Keratinocyte (primary cell): ENCODE data around the gene SPATA6. TPM values are rescaled to one million over a fixed set of nuclear protein-coding genes. Genes with fewer than 3 reads are reported as not detected.

ENCODE experiments used
- DNase-seq: peaks from one replicate; pipeline ENCODE4 v3.0.0-alpha.2; 2011; ENCODE audit warnings: low read depth, missing footprints, low spot score
- FAIRE-seq: peaks from 2 replicates; lab custom pipeline; 2011; peaks lifted over from hg19 to GRCh38; lab: Jason Lieb, UNC
- H2AFZ ChIP-seq: 2 replicates; pipeline ENCODE4 v1.6.0; 2012; ENCODE audit warnings: low read length, control low read depth, inconsistent platforms; ENCODE audit not compliant: control insufficient read depth
- H3K27ac ChIP-seq: 2 replicates; pipeline ENCODE4 v1.5.1; 2011; ENCODE audit warnings: low read length; ENCODE audit not compliant: control insufficient read depth, insufficient read depth
- H3K27me3 ChIP-seq: 3 replicates; pipeline ENCODE4 v1.6.0; 2011; ENCODE audit warnings: low read length; ENCODE audit not compliant: control insufficient read depth, insufficient read depth; ENCODE audit errors: extremely low read depth
- H3K36me3 ChIP-seq, 2 experiments: 2 replicates in 1 of 2; 3 replicates in 1 of 2; pipeline ENCODE4 v1.5.1; 2011; ENCODE audit warnings: low read length in 2 of 2, mild to moderate bottlenecking in 1 of 2; ENCODE audit not compliant: control insufficient read depth in 2 of 2, insufficient read depth in 2 of 2; ENCODE audit errors: extremely low read depth in 1 of 2
- H3K4me1 ChIP-seq: 3 replicates; pipeline ENCODE4 v1.5.1; 2011; ENCODE audit warnings: low read length; ENCODE audit not compliant: control insufficient read depth, insufficient read depth; ENCODE audit errors: extremely low read depth
- H3K4me2 ChIP-seq: 3 replicates; pipeline ENCODE4 v1.6.0; 2011; ENCODE audit warnings: low read depth, low read length; ENCODE audit not compliant: control insufficient read depth, insufficient read depth; ENCODE audit errors: extremely low read depth
- H3K4me3 ChIP-seq, 3 experiments: fragments of 200-600 bp in 1 of 3; sonication (generic) in 1 of 3; 2 replicates in 2 of 3; 3 replicates in 1 of 3; pipeline ENCODE4 v1.5.1; 2011 to 2016; ENCODE audit warnings: low read length in 3 of 3, mild to moderate bottlenecking in 3 of 3, control low read depth in 2 of 3, inconsistent platforms in 1 of 3, low read depth in 1 of 3, mixed read lengths in 1 of 3, mixed run types in 1 of 3, moderate library complexity in 1 of 3; ENCODE audit not compliant: control insufficient read depth in 2 of 3, insufficient read depth in 2 of 3; ENCODE audit errors: extremely low read depth in 1 of 3
- H3K79me2 ChIP-seq: 2 replicates; pipeline ENCODE4 v1.6.0; 2012; ENCODE audit warnings: low read length; ENCODE audit not compliant: control insufficient read depth, insufficient read depth
- H3K9ac ChIP-seq: 3 replicates; pipeline ENCODE4 v1.6.0; 2011; ENCODE audit warnings: low read length; ENCODE audit not compliant: control insufficient read depth, insufficient read depth; ENCODE audit errors: extremely low read depth
- H3K9me1 ChIP-seq: 3 replicates; pipeline ENCODE4 v1.6.0; 2011; ENCODE audit warnings: low read length; ENCODE audit not compliant: control insufficient read depth, insufficient read depth; ENCODE audit errors: extremely low read depth
- H3K9me3 ChIP-seq: 2 replicates; pipeline ENCODE4 v1.5.1; 2012; ENCODE audit warnings: low read depth, low read length; ENCODE audit not compliant: control insufficient read depth
- H4K20me1 ChIP-seq: 3 replicates; pipeline ENCODE4 v1.6.0; 2011; ENCODE audit warnings: low read length; ENCODE audit not compliant: control insufficient read depth, insufficient read depth; ENCODE audit errors: extremely low read depth
- EZH2 ChIP-seq: IDR thresholded peaks from one replicate; pipeline ENCODE4 v1.6.1; 2012; ENCODE audit warnings: inconsistent platforms, mild to moderate bottlenecking, low read length, moderate library complexity
- dilution Hi-C: fragments of 300-500 bp; cut with MboI; formaldehyde crosslinking; loops from one replicate; pipeline ENCODE4 v1.7.0; 2020; ENCODE audit warnings: low sequenced_read_pairs; ENCODE audit not compliant: extremely low pct_ligation_motif_present
- polyA plus RNA-seq, 5 experiments: library from polyadenylated mRNA; depleted of rRNA in 3 of 5; stranded (reverse) in 3 of 5; stranded (forward) in 1 of 5; unstranded in 1 of 5; fragments of >200 nt; gene quantifications; 1 replicate in 1 of 5; 2 replicates in 3 of 5; 3 replicates in 1 of 5; pipeline versions ENCODE4 v1.2.1 to v1.2.3, GENCODE V29; 2011 to 2012; ENCODE audit warnings: missing spikeins in 2 of 5, low read depth in 1 of 5, low replicate concordance in 1 of 5
- small RNA-seq, 3 experiments: library from RNA; depleted of rRNA; stranded (forward); fragments of <200 nt; gene quantifications; one replicate each; pipeline ENCODE3, GENCODE V24; 2012; ENCODE audit warnings: low read depth in 3 of 3, low replicate concordance in 1 of 3; ENCODE audit not compliant: insufficient read length in 3 of 3
- TF ChIP-seq, protein P1 (sequence below), 3 experiments: IDR thresholded peaks in 1 of 3; conservative IDR thresholded peaks in 1 of 3; optimal IDR thresholded peaks in 1 of 3; 2 replicates in 2 of 3; 3 replicates in 1 of 3; pipeline versions ENCODE3 to v1.5.1; 2011; ENCODE audit warnings: low read length in 3 of 3, mild to moderate bottlenecking in 3 of 3, moderate library complexity in 2 of 3, control low read depth in 1 of 3, inconsistent platforms in 1 of 3; ENCODE audit not compliant: insufficient read depth in 2 of 3; ENCODE audit errors: extremely low read depth in 1 of 3

Gene SPATA6
- polyA plus RNA-seq, 1 donor (not counting 4 experiments of a cell fraction or from before 2014, with no cell fraction given), result 1.7 TPM

DNA sequence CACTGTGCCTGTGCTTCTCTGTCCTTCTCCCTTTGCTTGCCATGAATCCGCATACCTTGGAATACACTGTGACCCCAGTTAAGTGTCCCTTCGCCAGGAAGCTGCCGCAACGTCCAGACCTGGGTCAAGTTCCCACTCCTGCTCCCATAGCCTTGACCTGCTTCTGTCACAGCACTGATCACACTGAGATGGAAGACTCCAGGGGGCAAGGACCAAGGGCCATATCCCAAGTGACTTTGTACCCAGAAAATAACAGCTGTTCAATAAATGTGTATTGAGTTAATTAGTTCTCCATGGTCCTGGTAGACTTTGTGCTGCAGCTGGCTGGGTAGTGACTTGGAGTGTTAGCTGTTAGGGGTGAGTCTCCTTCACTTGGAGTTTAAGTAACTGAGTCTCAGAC is 223.6 kb downstream of the SPATA6 start:
- H3K27me3 ChIP-seq, result no peaks in the 10 kb centered on the region
- no peaks in the 10 kb centered on the region for H3K4me1 ChIP-seq
- no peak overlapping the region for H3K27ac ChIP-seq
- H3K79me2 ChIP-seq, result no peaks in the 10 kb centered on the region
- no peak overlapping the region for H3K4me2 ChIP-seq
- no peak overlapping the region for H3K4me3 ChIP-seq
- H3K9ac ChIP-seq, result no peak overlapping the region
- no peaks in the 10 kb centered on the region for H3K9me1 ChIP-seq
- no peaks in the 10 kb centered on the region for H3K36me3 ChIP-seq
- no peaks in the 10 kb centered on the region for H3K9me3 ChIP-seq
- dilution Hi-C loops, result no loop called here
- no peak overlapping the region for H2AFZ ChIP-seq
- DNase-seq (no peak), FAIRE-seq (no peak)
- TF ChIP-seq EZH2, result no peak
- TF ChIP-seq, protein P1, sequence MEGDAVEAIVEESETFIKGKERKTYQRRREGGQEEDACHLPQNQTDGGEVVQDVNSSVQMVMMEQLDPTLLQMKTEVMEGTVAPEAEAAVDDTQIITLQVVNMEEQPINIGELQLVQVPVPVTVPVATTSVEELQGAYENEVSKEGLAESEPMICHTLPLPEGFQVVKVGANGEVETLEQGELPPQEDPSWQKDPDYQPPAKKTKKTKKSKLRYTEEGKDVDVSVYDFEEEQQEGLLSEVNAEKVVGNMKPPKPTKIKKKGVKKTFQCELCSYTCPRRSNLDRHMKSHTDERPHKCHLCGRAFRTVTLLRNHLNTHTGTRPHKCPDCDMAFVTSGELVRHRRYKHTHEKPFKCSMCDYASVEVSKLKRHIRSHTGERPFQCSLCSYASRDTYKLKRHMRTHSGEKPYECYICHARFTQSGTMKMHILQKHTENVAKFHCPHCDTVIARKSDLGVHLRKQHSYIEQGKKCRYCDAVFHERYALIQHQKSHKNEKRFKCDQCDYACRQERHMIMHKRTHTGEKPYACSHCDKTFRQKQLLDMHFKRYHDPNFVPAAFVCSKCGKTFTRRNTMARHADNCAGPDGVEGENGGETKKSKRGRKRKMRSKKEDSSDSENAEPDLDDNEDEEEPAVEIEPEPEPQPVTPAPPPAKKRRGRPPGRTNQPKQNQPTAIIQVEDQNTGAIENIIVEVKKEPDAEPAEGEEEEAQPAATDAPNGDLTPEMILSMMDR (optimal IDR thresholded peaks at IDR 0.05 in 1 of 3, IDR thresholded peaks at IDR 0.05 in 1 of 3, conservative IDR thresholded peaks at IDR 0.05 in 1 of 3; ENCODE audit: extremely low read depth in 1 of 3, insufficient read depth in 2 of 3, low read length in 3 of 3), result no peak
- H4K20me1 ChIP-seq, result no peaks in the 10 kb centered on the region

- Histone ChIP-seq H3K4me2 (no peak overlapping the region), H3K4me1 (no peaks in the 10 kb centered on the region), H3K27ac (no peak overlapping the region), H3K36me3 (no peaks in the 10 kb centered on the region), H3K9me3 (no peaks in the 10 kb centered on the region), H2AFZ (no peak overlapping the region), H3K9ac (no peak overlapping the region), H3K4me3 (no peak overlapping the region), H3K79me2 (no peaks in the 10 kb centered on the region), H3K27me3 (no peaks in the 10 kb centered on the region), H4K20me1 (no peaks in the 10 kb centered on the region), H3K9me1 (no peaks in the 10 kb centered on the region)
- FAIRE-seq (no peak), DNase-seq (no peak)
- no peak for TF ChIP-seq EZH2
- TF ChIP-seq, protein P1 (optimal IDR thresholded peaks at IDR 0.05 in 1 of 3, IDR thresholded peaks at IDR 0.05 in 1 of 3, conservative IDR thresholded peaks at IDR 0.05 in 1 of 3; ENCODE audit: extremely low read depth in 1 of 3, insufficient read depth in 2 of 3, low read length in 3 of 3), result no peak
- dilution Hi-C loops, result no loop called here
Observed at GRCh38 chr1:48246727-48247126, 225.3 kb downstream of the SPATA6 start.

Small RNA genes within 50 kb of the gene (small RNA-seq; reads per million reads assigned to genes)
- gene RNU4-61P (0 reads per million in 3 experiments), gene RNU6-723P (0 reads per million in 3 experiments)

Other genes starting within 250 kb of the SPATA6 start
- 0.08 TPM in 1 of 3 replicates, not detected in the others for gene SLC5A9, start 249.5 kb downstream of the SPATA6 start, polyA plus RNA-seq